ENCODE data around the gene PTPRT. TPM values are rescaled to one million over a fixed set of nuclear protein-coding genes. Genes with fewer than 3 reads are reported as not detected.

The PTPRT gene
- polyA plus RNA-seq, 3 donors, result not detected

GRCh38 chr20:42043921-42044320 lies 1145.8 kb downstream of the PTPRT start:
- no peak overlapping the region for H3K27ac Mint-ChIP-seq
- Histone ChIP-seq H3K4me3 (replicated peaks in 1 of 3; ENCODE audit: low read depth in 2 of 3, low read length in 3 of 3) (no peak overlapping the region), H3K9me3 (replicated peaks in 1 of 2; ENCODE audit: control insufficient read depth in 1 of 2, insufficient read depth in 1 of 2, low read length in 2 of 2) (no peaks in the 10 kb centered on the region), H3K9ac (ENCODE audit: insufficient read depth, low read length, poor library complexity, severe bottlenecking) (no peak overlapping the region), H3K27ac (ENCODE audit: low read depth in 1 of 2, low read length in 2 of 2) (no peak overlapping the region), H4K20me1 (ENCODE audit: insufficient read depth, low read length) (no peaks in the 10 kb centered on the region), H3K36me3 (replicated peaks in 1 of 2; ENCODE audit: control insufficient read depth in 1 of 2, insufficient read depth in 2 of 2, low read length in 2 of 2) (no peaks in the 10 kb centered on the region), H3K4me1 (ENCODE audit: control insufficient read depth in 1 of 2, insufficient read depth in 2 of 2, low read length in 2 of 2) (no peaks in the 10 kb centered on the region), H3K4me2 (replicated peaks; ENCODE audit: extremely low read depth, low read length, poor library complexity, severe bottlenecking) (no peak overlapping the region), H2AFZ (ENCODE audit: insufficient read depth, low read depth, low read length, poor library complexity, severe bottlenecking) (no peak overlapping the region), H3K27me3 (ENCODE audit: control insufficient read depth in 2 of 2, insufficient read depth in 2 of 2, low read length in 2 of 2) (no peaks in the 10 kb centered on the region), H3K79me2 (ENCODE audit: insufficient read depth, low read length) (no peaks in the 10 kb centered on the region)
- 80% methylated on average over 1 of the region's 2 CpGs for WGBS (ENCODE audit: insufficient coverage)
- intact Hi-C loops (cut with micrococcal nuclease), result no loop called here
- H3K27me3 Mint-ChIP-seq (ENCODE audit: low read depth in 3 of 3), result peaks cover 0 to 4% (median 0%) of the 10 kb centered on the region in 3 donors
- no peak for TF ChIP-seq CTCF (IDR thresholded peaks at IDR 0.05)
- no peaks in the 10 kb centered on the region for H3K4me1 Mint-ChIP-seq
- H3K4me3 Mint-ChIP-seq, result no peak overlapping the region
- DNase-seq, result no peak
- H3K36me3 Mint-ChIP-seq, result no peaks in the 10 kb centered on the region
- peaks cover 0 to 2% (median 1%) of the 10 kb centered on the region in 7 donors for H3K9me3 Mint-ChIP-seq

GRCh38 chr20:42041000-42041565 lies 1148.6 kb downstream of the PTPRT start:
- H4K20me1 ChIP-seq (ENCODE audit: insufficient read depth, low read length), result no peaks in the 10 kb centered on the region
- peaks cover 0 to 6% (median 2%) of the 10 kb centered on the region in 3 donors for H3K27me3 Mint-ChIP-seq (ENCODE audit: low read depth in 3 of 3)
- H3K4me3 ChIP-seq (replicated peaks in 1 of 3; ENCODE audit: low read depth in 2 of 3, low read length in 3 of 3), result no peak overlapping the region
- TF ChIP-seq CTCF (IDR thresholded peaks at IDR 0.05), result no peak
- H3K27ac Mint-ChIP-seq, result no peak overlapping the region
- no peaks in the 10 kb centered on the region for H3K79me2 ChIP-seq (ENCODE audit: insufficient read depth, low read length)
- intact Hi-C loops (cut with micrococcal nuclease), result no loop called here
- no peak overlapping the region for H3K27ac ChIP-seq (ENCODE audit: low read depth in 1 of 2, low read length in 2 of 2)
- H3K27me3 ChIP-seq (ENCODE audit: control insufficient read depth in 2 of 2, insufficient read depth in 2 of 2, low read length in 2 of 2), result no peaks in the 10 kb centered on the region
- no peaks in the 10 kb centered on the region for H3K36me3 ChIP-seq (replicated peaks in 1 of 2; ENCODE audit: control insufficient read depth in 1 of 2, insufficient read depth in 2 of 2, low read length in 2 of 2)
- no peaks in the 10 kb centered on the region for H3K9me3 ChIP-seq (replicated peaks in 1 of 2; ENCODE audit: control insufficient read depth in 1 of 2, insufficient read depth in 1 of 2, low read length in 2 of 2)
- no peaks in the 10 kb centered on the region for H3K4me1 ChIP-seq (ENCODE audit: control insufficient read depth in 1 of 2, insufficient read depth in 2 of 2, low read length in 2 of 2)
- DNase-seq, result no peak
- H3K4me3 Mint-ChIP-seq, result no peak overlapping the region
- no peaks in the 10 kb centered on the region for H3K4me1 Mint-ChIP-seq
- no peak overlapping the region for H2AFZ ChIP-seq (ENCODE audit: insufficient read depth, low read depth, low read length, poor library complexity, severe bottlenecking)
- no peaks in the 10 kb centered on the region for H3K36me3 Mint-ChIP-seq
- 51% methylated on average over 3 of the region's 6 CpGs for WGBS (ENCODE audit: insufficient coverage)
- peaks cover 0 to 3% (median 0%) of the 10 kb centered on the region in 7 donors for H3K9me3 Mint-ChIP-seq
- no peak overlapping the region for H3K9ac ChIP-seq (ENCODE audit: insufficient read depth, low read length, poor library complexity, severe bottlenecking)
- H3K4me2 ChIP-seq (replicated peaks; ENCODE audit: extremely low read depth, low read length, poor library complexity, severe bottlenecking), result no peak overlapping the region

Data from CD14-positive monocyte (primary cell).